ENCODE results near the gene PXDC1. TPM values are rescaled to one million over a fixed set of nuclear protein-coding genes. Genes with fewer than 3 reads are reported as not detected.

The PXDC1 gene
- total RNA-seq, result 61.4 and 67.1 TPM in 2 replicates

GRCh38 chr6:3751077-3751729 is at the start of gene PXDC1:
Gene PXDC1, minus strand, starts transcription at chr6:3751713. Its CDS starts 182 bp downstream, at chr6:3751531.

Other genes starting within 250 kb of the PXDC1 start
- 7.3 and 8.6 TPM in 2 replicates for gene FAM50B, start 97.7 kb upstream of the PXDC1 start, total RNA-seq